Liver (tissue), 3 donors: ENCODE measurements around the gene PPP1R10.

Source experiments
- ATF3 ChIP-seq: IDR thresholded peaks from 2 replicates; pipeline ENCODE4 v1.6.1; 2016; ENCODE audit warnings: antibody characterized with exemption
- CTCF ChIP-seq: fragments of 150-350 bp; IDR thresholded peaks from 2 replicates; pipeline ENCODE4 v1.5.1; 2017; ENCODE audit warnings: improper control_type of control experiment, low read depth, low read length; ENCODE audit not compliant: missing input control
- EGR1 ChIP-seq, 2 donors: IDR thresholded peaks; 2 replicates each; pipeline ENCODE4 v1.6.1; 2016 to 2018; ENCODE audit warnings: antibody characterized with exemption in 2 of 2, low read depth in 2 of 2
- GABPA ChIP-seq, 2 donors: IDR thresholded peaks in 1 of 2; conservative IDR thresholded peaks in 1 of 2; 2 replicates each; pipeline ENCODE4 v1.6.1; 2016; ENCODE audit warnings: antibody characterized with exemption in 2 of 2, mild to moderate bottlenecking in 1 of 2, moderate library complexity in 1 of 2
- HNF4A ChIP-seq, 2 donors: conservative IDR thresholded peaks; 2 replicates each; pipeline ENCODE4 v1.6.1; 2016; ENCODE audit warnings: antibody characterized with exemption in 2 of 2, mild to moderate bottlenecking in 2 of 2
- JUND ChIP-seq, 2 donors: IDR thresholded peaks; 2 replicates each; pipeline ENCODE4 v1.6.1; 2016; ENCODE audit warnings: antibody characterized with exemption in 2 of 2
- MAX ChIP-seq: IDR thresholded peaks from 2 replicates; pipeline ENCODE4 v1.6.1; 2016; ENCODE audit warnings: antibody characterized with exemption
- REST ChIP-seq: IDR thresholded peaks from 2 replicates; pipeline ENCODE4 v1.6.1; 2016; ENCODE audit warnings: antibody characterized with exemption, mild to moderate bottlenecking
- RXRA ChIP-seq, 2 donors: IDR thresholded peaks; 2 replicates each; pipeline ENCODE4 v1.6.1; 2017 to 2018; ENCODE audit warnings: antibody characterized with exemption in 2 of 2, mild to moderate bottlenecking in 1 of 2
- TAF1 ChIP-seq: conservative IDR thresholded peaks from 2 replicates; pipeline ENCODE4 v1.6.1; 2016; ENCODE audit warnings: antibody characterized with exemption, mild to moderate bottlenecking
- YY1 ChIP-seq: IDR thresholded peaks from 2 replicates; pipeline ENCODE4 v1.6.1; 2016; ENCODE audit warnings: antibody characterized with exemption, mild to moderate bottlenecking
- ZBTB33 ChIP-seq: IDR thresholded peaks from 2 replicates; pipeline ENCODE4 v1.6.1; 2016; ENCODE audit warnings: antibody characterized with exemption
- donor health status: healthy.
- donor health status: healthy.

- TF ChIP-seq CTCF (no peak), MAX (no peak), REST (no peak), GABPA (IDR thresholded peaks at IDR 0.05 in 1 of 2, conservative IDR thresholded peaks at IDR 0.05 in 1 of 2) (no peak), ATF3 (no peak), TAF1 (no peak), HNF4A (conservative IDR thresholded peaks at IDR 0.05) (no peak), EGR1 (IDR thresholded peaks at IDR 0.05; ENCODE audit: low read depth in 2 of 2) (no peak), ZBTB33 (no peak), JUND (IDR thresholded peaks at IDR 0.05) (no peak), RXRA (IDR thresholded peaks at IDR 0.05) (no peak), YY1 (no peak)
These were observed 5.7 kb downstream of the PPP1R10 start for GRCh38 chr6:30611150-30611855.
